Glomerular visceral epithelial cell (primary cell): Measurements from ENCODE around the gene LNX2.
A peak's percentile ranks its signal among the peaks of the same experiment; 100 is the strongest.

ENCODE experiments used
- DNase-seq: peaks from one replicate; pipeline ENCODE4 v3.0.0-alpha.2; 2016; ENCODE audit errors: extremely low spot score

The LNX2 gene

GRCh38 chr13:27562457-27562856 lies 57.9 kb downstream of the LNX2 start:
- DNase-seq = no peak

GRCh38 chr13:27559719-27560118 lies 60.6 kb downstream of the LNX2 start:
- no peak for DNase-seq

GRCh38 chr13:27556109-27556508 lies 64.2 kb downstream of the LNX2 start:
- peak; percentile 66 for DNase-seq

GRCh38 chr13:27551562-27551961 lies 68.8 kb downstream of the LNX2 start:
- no peak for DNase-seq

GRCh38 chr13:27549406-27549981 lies 70.8 kb downstream of the LNX2 start:
- DNase-seq = no peak

- no peak for DNase-seq
Measured at GRCh38 chr13:27542220-27542619, 78.1 kb downstream of the LNX2 start.

GRCh38 chr13:27541386-27541785 lies 78.9 kb downstream of the LNX2 start:
- DNase-seq = no peak

GRCh38 chr13:27536361-27537101 lies 83.8 kb downstream of the LNX2 start:
- DNase-seq = no peak

- DNase-seq = no peak
Measured at GRCh38 chr13:27535546-27535945, 84.8 kb downstream of the LNX2 start.

- DNase-seq = no peak
Measured at GRCh38 chr13:27534981-27535380, 85.3 kb downstream of the LNX2 start.

GRCh38 chr13:27534108-27534980 lies 86.0 kb downstream of the LNX2 start:
- DNase-seq = no peak

- DNase-seq = peak; percentile 67
Measured at GRCh38 chr13:27533155-27533643, 87.1 kb downstream of the LNX2 start.

GRCh38 chr13:27528908-27529307 lies 91.4 kb downstream of the LNX2 start:
- no peak for DNase-seq

GRCh38 chr13:27526516-27526915 lies 93.8 kb downstream of the LNX2 start:
- DNase-seq = no peak

- no peak for DNase-seq
Measured at GRCh38 chr13:27524981-27525975, 95.1 kb downstream of the LNX2 start.

- no peak for DNase-seq
Measured at GRCh38 chr13:27523346-27524073, 96.8 kb downstream of the LNX2 start.

- no peak for DNase-seq
Measured at GRCh38 chr13:27522847-27523246, 97.5 kb downstream of the LNX2 start.

- no peak for DNase-seq
Measured at GRCh38 chr13:27516103-27516502, 104.2 kb downstream of the LNX2 start.

GRCh38 chr13:27510082-27510481 lies 110.2 kb downstream of the LNX2 start:
- no peak for DNase-seq

GRCh38 chr13:27508802-27509201 lies 111.5 kb downstream of the LNX2 start:
- no peak for DNase-seq

- DNase-seq = no peak
Measured at GRCh38 chr13:27505792-27506191, 114.5 kb downstream of the LNX2 start.
